CD14-positive monocyte (primary cell): ENCODE measurements around the gene MRGPRD. TPM values are rescaled to one million over a fixed set of nuclear protein-coding genes. Genes with fewer than 3 reads are reported as not detected.

Experiments
- DNase-seq, 3 donors: peaks; one replicate each; pipeline ENCODE4 v3.0.0-alpha.2; 2011 to 2022
- H2AFZ ChIP-seq: 2 replicates; pipeline ENCODE4 v1.6.0; 2012; ENCODE audit warnings: mild to moderate bottlenecking, low read depth, low read length, inconsistent platforms; ENCODE audit not compliant: insufficient read depth, poor library complexity, severe bottlenecking
- H3K27ac ChIP-seq, 2 donors: 1 replicate in 1 of 2; 2 replicates in 1 of 2; pipeline ENCODE4 v1.5.1; 2012 to 2013; ENCODE audit warnings: low read length in 2 of 2, control low read depth in 1 of 2, inconsistent platforms in 1 of 2, low read depth in 1 of 2, mild to moderate bottlenecking in 1 of 2
- H3K27me3 ChIP-seq, 2 donors: one replicate each; pipeline versions ENCODE4 v1.6.0 to v1.6.1; 2011 to 2013; ENCODE audit warnings: low read length in 2 of 2; ENCODE audit not compliant: control insufficient read depth in 2 of 2, insufficient read depth in 2 of 2
- H3K36me3 ChIP-seq, 2 donors: replicated peaks in 1 of 2; 1 replicate in 1 of 2; 2 replicates in 1 of 2; pipeline versions ENCODE4 v1.5.1 to v1.6.1; 2012 to 2013; ENCODE audit warnings: low read length in 2 of 2, control low read depth in 1 of 2, inconsistent platforms in 1 of 2, mild to moderate bottlenecking in 1 of 2; ENCODE audit not compliant: insufficient read depth in 2 of 2, control insufficient read depth in 1 of 2
- H3K4me1 ChIP-seq, 2 donors: 1 replicate in 1 of 2; 2 replicates in 1 of 2; pipeline versions ENCODE4 v1.5.1 to v1.6.1; 2012 to 2013; ENCODE audit warnings: low read length in 2 of 2, control low read depth in 1 of 2, inconsistent platforms in 1 of 2, mild to moderate bottlenecking in 1 of 2, moderate library complexity in 1 of 2; ENCODE audit not compliant: insufficient read depth in 2 of 2, control insufficient read depth in 1 of 2
- H3K4me2 ChIP-seq: replicated peaks from 2 replicates; pipeline ENCODE3; 2012; ENCODE audit warnings: low read length, moderate library complexity, mild to moderate bottlenecking; ENCODE audit not compliant: poor library complexity, severe bottlenecking; ENCODE audit errors: extremely low read depth
- H3K4me3 ChIP-seq, 3 experiments: fragments of 200-600 bp in 1 of 3; sonication (generic) in 1 of 3; replicated peaks in 1 of 3; 1 replicate in 2 of 3; 2 replicates in 1 of 3; pipeline ENCODE4 v1.5.1; 2011 to 2013; ENCODE audit warnings: low read length in 3 of 3, mild to moderate bottlenecking in 3 of 3, control low read depth in 2 of 3, low read depth in 2 of 3, inconsistent platforms in 1 of 3, moderate library complexity in 1 of 3
- H3K79me2 ChIP-seq: 2 replicates; pipeline ENCODE4 v1.6.0; 2012; ENCODE audit warnings: mild to moderate bottlenecking, control low read depth, inconsistent platforms, low read length, moderate library complexity; ENCODE audit not compliant: insufficient read depth
- H3K9ac ChIP-seq: 2 replicates; pipeline ENCODE4 v1.6.0; 2017; ENCODE audit warnings: low read length, mild to moderate bottlenecking; ENCODE audit not compliant: insufficient read depth, poor library complexity, severe bottlenecking
- H3K9me3 ChIP-seq, 2 donors: replicated peaks in 1 of 2; 1 replicate in 1 of 2; 2 replicates in 1 of 2; pipeline versions ENCODE4 v1.5.1 to v1.6.1; 2012 to 2013; ENCODE audit warnings: low read length in 2 of 2, control low read depth in 1 of 2; ENCODE audit not compliant: control insufficient read depth in 1 of 2, insufficient read depth in 1 of 2
- H4K20me1 ChIP-seq: 2 replicates; pipeline ENCODE4 v1.6.0; 2012; ENCODE audit warnings: mild to moderate bottlenecking, low read length, control low read depth, moderate library complexity; ENCODE audit not compliant: insufficient read depth
- H3K27ac Mint-ChIP-seq, 7 donors: one replicate each; pipeline ENCODE4 v1.8.0; 2020; ENCODE audit warnings: mild to moderate bottlenecking in 7 of 7, mixed read lengths in 7 of 7, moderate library complexity in 6 of 7, inconsistent platforms in 2 of 7
- H3K27me3 Mint-ChIP-seq, 3 donors: one replicate each; pipeline ENCODE4 v1.8.0; 2021 to 2022; ENCODE audit warnings: low read depth in 3 of 3, mild to moderate bottlenecking in 3 of 3, mixed read lengths in 3 of 3, moderate library complexity in 3 of 3, inconsistent platforms in 1 of 3
- H3K36me3 Mint-ChIP-seq, 2 donors: one replicate each; pipeline ENCODE4 v1.8.0; 2020; ENCODE audit warnings: mixed read lengths in 2 of 2, inconsistent platforms in 1 of 2, mild to moderate bottlenecking in 1 of 2
- H3K4me1 Mint-ChIP-seq: one replicate; pipeline ENCODE4 v1.8.0; 2020; ENCODE audit warnings: mild to moderate bottlenecking, mixed read lengths
- H3K4me3 Mint-ChIP-seq, 2 donors: one replicate each; pipeline ENCODE4 v1.8.0; 2020; ENCODE audit warnings: mild to moderate bottlenecking in 2 of 2, mixed read lengths in 2 of 2, moderate library complexity in 1 of 2
- H3K9me3 Mint-ChIP-seq, 7 donors: one replicate each; pipeline ENCODE4 v1.8.0; 2020 to 2022; ENCODE audit warnings: mixed read lengths in 7 of 7, mild to moderate bottlenecking in 6 of 7, moderate library complexity in 6 of 7, inconsistent platforms in 2 of 7
- CTCF ChIP-seq: fragments of 200-600 bp; IDR thresholded peaks from one replicate; pipeline ENCODE4 v1.8.0; 2022; ENCODE audit warnings: antibody characterized with exemption, mild to moderate bottlenecking
- WGBS: methylation state at CpG from one replicate; pipeline ENCODE4 v1.1.5; 2013; ENCODE audit warnings: missing lambda C conversion rate; ENCODE audit not compliant: insufficient coverage; 5-methylcytosine and 5-hydroxymethylcytosine counted together
- intact Hi-C, 2 donors: fragments of 100-400 bp; cut with micrococcal nuclease; formaldehyde crosslinking; loops; one replicate each; pipeline versions ENCODE4 v1.15.0 to v1.15.1; 2023
- polyA minus RNA-seq: library from RNA; depleted of rRNA, polyadenylated mRNA; stranded (reverse); fragments of >200 nt; gene quantifications from 2 replicates; pipeline ENCODE4 v1.2.3, GENCODE V29; 2012
- polyA plus RNA-seq, 3 donors: library from polyadenylated mRNA; depleted of rRNA in 1 of 3; unstranded in 2 of 3; stranded (reverse) in 1 of 3; fragments of 300-500 nt in 2 of 3; fragments of >200 nt in 1 of 3; fragmentation: Illumina TruSeq in 2 of 3; gene quantifications; 1 replicate in 2 of 3; 2 replicates in 1 of 3; pipeline ENCODE4 v1.2.3, GENCODE V29; 2012 to 2021
- total RNA-seq, 12 experiments: library from RNA in 1 of 12; stranded (reverse) in 1 of 12; fragments of 120-200 nt in 1 of 12; gene quantifications; one replicate each; pipeline ENCODE4 v1.2.4 and lab custom pipeline; 2013 to 2026; ENCODE audit warnings: mixed read lengths in 6 of 12, inconsistent platforms in 1 of 12

Gene MRGPRD
- not detected for total RNA-seq (2013)
- polyA plus RNA-seq (not detected), polyA minus RNA-seq (not detected in 2 replicates), total RNA-seq (lab: John Stamatoyannopoulos, UW) (0 reads per million in 11 experiments)

GRCh38 chr11:68980776-68981065, at the start of gene MRGPRD:
MRGPRD (minus strand) TSS chr11:68980986; CDS start chr11:68980986, 0 bp downstream.
- Mint-ChIP-seq H3K27ac (no peak within 1 kb of the TSS), H3K9me3 (peaks cover 0 to 8% (median 2%) of the 10 kb centered on the region in 7 donors), H3K4me3 (no peak within 1 kb of the TSS), H3K27me3 (peaks cover 19 to 38% (median 34%) of the 10 kb centered on the region in 3 donors), H3K4me1 (no peaks in the 10 kb centered on the region), H3K36me3 (no peaks in the 10 kb centered on the region)
- TF ChIP-seq CTCF, result no peak
- Histone ChIP-seq H3K9ac (no peak within 1 kb of the TSS), H3K9me3 (no peaks in the 10 kb centered on the region), H3K27me3 (peaks cover 3 to 4% of the 10 kb centered on the region in 2 donors), H3K4me3 (no peak within 1 kb of the TSS), H4K20me1 (no peaks in the 10 kb centered on the region), H3K4me2 (no peak within 1 kb of the TSS), H3K36me3 (no peaks in the 10 kb centered on the region), H3K27ac (no peak within 1 kb of the TSS), H3K4me1 (no peaks in the 10 kb centered on the region), H3K79me2 (no peaks in the 10 kb centered on the region), H2AFZ (no peak within 1 kb of the TSS)
- intact Hi-C loops, result no loop called here
- WGBS, result 95% methylated on average over 8 of the region's 8 CpGs
- DNase-seq, result no peak

- Histone ChIP-seq H3K9me3 (no peaks in the 10 kb centered on the region), H3K4me2 (peak overlapping the region; percentile 52), H3K27me3 (no peaks in the 10 kb centered on the region), H3K36me3 (no peaks in the 10 kb centered on the region), H3K27ac (peak overlapping the region; percentile 68 to 82), H4K20me1 (no peaks in the 10 kb centered on the region), H2AFZ (peak overlapping the region; percentile 31), H3K9ac (no peak overlapping the region), H3K4me1 (peaks cover 66 to 83% of the 10 kb centered on the region in 2 donors), H3K79me2 (no peaks in the 10 kb centered on the region), H3K4me3 (peak overlapping the region in 1 of 3 experiments; percentile 62)
- Mint-ChIP-seq H3K27ac (peak overlapping the region; percentile 79 to 99 (median 96)), H3K4me1 (peaks cover 71% of the 10 kb centered on the region), H3K27me3 (no peaks in the 10 kb centered on the region), H3K9me3 (peaks cover 0 to 2% (median 0%) of the 10 kb centered on the region in 7 donors), H3K4me3 (peak overlapping the region; percentile 49 to 83), H3K36me3 (no peaks in the 10 kb centered on the region)
- no peak for TF ChIP-seq CTCF
- DNase-seq, result peak in 1 of 3 donors; percentile 29
- intact Hi-C loops, result no loop called here
- 33% methylated on average over 1 of the region's 6 CpGs for WGBS
These were observed 49.5 kb upstream of the MRGPRD start for GRCh38 chr11:69030301-69030700.
